WTC11 (cell line): ENCODE data around the gene ZDHHC11B. TPM values are rescaled to one million over a fixed set of nuclear protein-coding genes. Genes with fewer than 3 reads are reported as not detected.

ENCODE experiments used
- ATAC-seq: fragments of 200-7000 bp; cut with Tn5 transposase; 2 replicates; pipeline ENCODE4 v1.10.0; 2021; ENCODE audit warnings: mild to moderate bottlenecking, moderate library complexity
- CTCF ChIA-PET: fragments of 300-600 bp; sonication (Branson Sonifier 250); formaldehyde crosslinking; loops from one replicate; lab custom pipeline; 2021; ENCODE audit warnings: antibody characterized with exemption; lab: Charles Lee
- POLR2A ChIA-PET: fragments of 350-600 bp; sonication (Branson Sonifier 250); formaldehyde crosslinking; loops from one replicate; lab custom pipeline; 2021; ENCODE audit warnings: antibody characterized with exemption; lab: Charles Lee
- DNase-seq: peaks from one replicate; pipeline ENCODE4 v3.0.0; 2021; ENCODE audit warnings: low spot score
- H3K27ac Mint-ChIP-seq: 2 replicates; pipeline ENCODE4 v1.8.0; 2021; ENCODE audit warnings: mixed read lengths
- H3K27me3 Mint-ChIP-seq: 2 replicates; pipeline ENCODE4 v1.8.0; 2021; ENCODE audit warnings: low read depth, mild to moderate bottlenecking, moderate library complexity, mixed read lengths
- H3K36me3 Mint-ChIP-seq: 2 replicates; pipeline ENCODE4 v1.8.0; 2021; ENCODE audit warnings: mixed read lengths
- H3K4me1 Mint-ChIP-seq: 2 replicates; pipeline ENCODE4 v1.8.0; 2022; ENCODE audit warnings: mixed read lengths
- H3K4me3 Mint-ChIP-seq: 2 replicates; pipeline ENCODE4 v1.8.0; 2021; ENCODE audit warnings: mild to moderate bottlenecking, moderate library complexity, mixed read lengths
- H3K9me3 Mint-ChIP-seq: 2 replicates; pipeline ENCODE4 v1.8.0; 2021; ENCODE audit warnings: mixed read lengths
- ARID4B ChIP-seq: sonication (generic); formaldehyde crosslinking; IDR thresholded peaks from 2 replicates; pipeline ENCODE4 v1.8.0; 2023; ENCODE audit warnings: missing genetic modification reagents, mild to moderate bottlenecking, borderline replicate concordance
- ATF1 ChIP-seq: sonication (generic); formaldehyde crosslinking; IDR thresholded peaks from 2 replicates; pipeline ENCODE4 v1.8.1; 2023; ENCODE audit warnings: mild to moderate bottlenecking, moderate library complexity, missing genetic modification reagents
- CREM ChIP-seq: sonication (generic); formaldehyde crosslinking; IDR thresholded peaks from 2 replicates; pipeline ENCODE4 v1.8.1; 2022; ENCODE audit warnings: mild to moderate bottlenecking, missing genetic modification reagents, moderate library complexity
- ERG ChIP-seq: fragments of 250-450 bp; sonication (Bioruptor Pico); IDR thresholded peaks from 2 replicates; pipeline ENCODE4 v1.8.0; 2021; ENCODE audit warnings: mild to moderate bottlenecking
- FOXJ3 ChIP-seq: sonication (generic); formaldehyde crosslinking; IDR thresholded peaks from 2 replicates; pipeline ENCODE4 v1.9.0; 2021; ENCODE audit warnings: missing genetic modification reagents, mild to moderate bottlenecking, borderline replicate concordance
- FOXK1 ChIP-seq: sonication (generic); formaldehyde crosslinking; IDR thresholded peaks from 2 replicates; pipeline ENCODE4 v1.8.0; 2022; ENCODE audit warnings: mild to moderate bottlenecking, moderate library complexity, missing genetic modification reagents
- IRF2 ChIP-seq: sonication (generic); formaldehyde crosslinking; IDR thresholded peaks from 2 replicates; pipeline ENCODE4 v1.8.0; 2022; ENCODE audit warnings: low read depth, missing genetic modification reagents, borderline replicate concordance
- JUN ChIP-seq: sonication (generic); formaldehyde crosslinking; IDR thresholded peaks from 2 replicates; pipeline ENCODE4 v1.8.0; 2023; ENCODE audit warnings: mild to moderate bottlenecking, missing genetic modification reagents
- MAX ChIP-seq: sonication (generic); formaldehyde crosslinking; IDR thresholded peaks from 2 replicates; pipeline ENCODE4 v1.8.0; 2022; ENCODE audit warnings: mild to moderate bottlenecking, missing genetic modification reagents
- PRRX2 ChIP-seq: fragments of 250-450 bp; sonication (Bioruptor Pico); IDR thresholded peaks from 2 replicates; pipeline ENCODE4 v1.8.0; 2021; ENCODE audit warnings: mild to moderate bottlenecking
- SOX15 ChIP-seq: fragments of 250-450 bp; sonication (Bioruptor Pico); IDR thresholded peaks from 2 replicates; pipeline ENCODE4 v1.9.0; 2021; ENCODE audit warnings: mild to moderate bottlenecking
- SP1 ChIP-seq: sonication (generic); formaldehyde crosslinking; conservative IDR thresholded peaks from 2 replicates; pipeline ENCODE4 v1.8.1; 2022; ENCODE audit warnings: missing genetic modification reagents
- ZBTB21 ChIP-seq: sonication (generic); formaldehyde crosslinking; IDR thresholded peaks from 2 replicates; pipeline ENCODE4 v1.8.1; 2023; ENCODE audit warnings: mild to moderate bottlenecking, missing genetic modification reagents, borderline replicate concordance
- ZNF121 ChIP-seq: sonication (generic); formaldehyde crosslinking; IDR thresholded peaks from 2 replicates; pipeline ENCODE4 v1.8.0; 2023; ENCODE audit warnings: missing genetic modification reagents
- ZNF396 ChIP-seq: fragments of 250-450 bp; sonication (Bioruptor Pico); IDR thresholded peaks from 2 replicates; pipeline ENCODE4 v1.8.0; 2021; ENCODE audit warnings: mild to moderate bottlenecking, moderate library complexity, borderline replicate concordance
- ZNF423 ChIP-seq: fragments of 250-450 bp; sonication (Bioruptor Pico); IDR thresholded peaks from 2 replicates; pipeline ENCODE4 v2.1.2; 2022; ENCODE audit warnings: mild to moderate bottlenecking, moderate library complexity
- ZNF532 ChIP-seq: fragments of 250-450 bp; sonication (Bioruptor Pico); IDR thresholded peaks from 2 replicates; pipeline ENCODE4 v1.9.0; 2021; ENCODE audit warnings: mild to moderate bottlenecking, borderline replicate concordance
- total RNA-seq: library from RNA; stranded (reverse); gene quantifications from 3 replicates; pipeline ENCODE4 v1.2.3, GENCODE V29; 2021
- TF ChIP-seq, protein P1 (sequence below): fragments of 250-450 bp; sonication (Bioruptor Pico); conservative IDR thresholded peaks from 2 replicates; pipeline ENCODE4 v1.9.0; 2021; ENCODE audit warnings: mild to moderate bottlenecking
- TF ChIP-seq, protein P2 (sequence below): sonication (generic); formaldehyde crosslinking; IDR thresholded peaks from 2 replicates; pipeline ENCODE4 v1.8.1; 2022; ENCODE audit warnings: mild to moderate bottlenecking, moderate library complexity, missing genetic modification reagents

The ZDHHC11B gene
- total RNA-seq, 1 experiment from 2014 or later = 2.3 TPM

GRCh38 chr5:673831-674629 is 110.5 kb downstream of the ZDHHC11B start:
- H3K9me3 Mint-ChIP-seq = no peaks in the 10 kb centered on the region
- no peaks in the 10 kb centered on the region for H3K36me3 Mint-ChIP-seq
- CTCF ChIA-PET = no interaction called here
- no peak for ATAC-seq
- H3K27ac Mint-ChIP-seq = no peak overlapping the region
- DNase-seq = no peak
- peaks cover 17% of the 10 kb centered on the region for H3K27me3 Mint-ChIP-seq
- 0 out of 2 replicates have a peak, but pooled peaks cover 5% of the 10 kb centered on the region for H3K4me1 Mint-ChIP-seq
- TF ChIP-seq ARID4B (CRISPR knock-in tag) (no peak), CREM (CRISPR knock-in tag) (no peak), PRRX2 (CRISPR knock-in tag) (no peak), FOXK1 (no peak), SP1 (no peak), ZNF423 (CRISPR knock-in tag) (no peak), ZNF396 (no peak), JUN (CRISPR knock-in tag) (no peak), SOX15 (no peak), MAX (CRISPR knock-in tag) (no peak), FOXJ3 (no peak), ERG (CRISPR knock-in tag) (no peak), ZNF532 (no peak), IRF2 (CRISPR knock-in tag) (no peak), ZNF121 (CRISPR knock-in tag) (no peak), ZBTB21 (no peak), ATF1 (CRISPR knock-in tag) (no peak)
- TF ChIP-seq, protein P1, sequence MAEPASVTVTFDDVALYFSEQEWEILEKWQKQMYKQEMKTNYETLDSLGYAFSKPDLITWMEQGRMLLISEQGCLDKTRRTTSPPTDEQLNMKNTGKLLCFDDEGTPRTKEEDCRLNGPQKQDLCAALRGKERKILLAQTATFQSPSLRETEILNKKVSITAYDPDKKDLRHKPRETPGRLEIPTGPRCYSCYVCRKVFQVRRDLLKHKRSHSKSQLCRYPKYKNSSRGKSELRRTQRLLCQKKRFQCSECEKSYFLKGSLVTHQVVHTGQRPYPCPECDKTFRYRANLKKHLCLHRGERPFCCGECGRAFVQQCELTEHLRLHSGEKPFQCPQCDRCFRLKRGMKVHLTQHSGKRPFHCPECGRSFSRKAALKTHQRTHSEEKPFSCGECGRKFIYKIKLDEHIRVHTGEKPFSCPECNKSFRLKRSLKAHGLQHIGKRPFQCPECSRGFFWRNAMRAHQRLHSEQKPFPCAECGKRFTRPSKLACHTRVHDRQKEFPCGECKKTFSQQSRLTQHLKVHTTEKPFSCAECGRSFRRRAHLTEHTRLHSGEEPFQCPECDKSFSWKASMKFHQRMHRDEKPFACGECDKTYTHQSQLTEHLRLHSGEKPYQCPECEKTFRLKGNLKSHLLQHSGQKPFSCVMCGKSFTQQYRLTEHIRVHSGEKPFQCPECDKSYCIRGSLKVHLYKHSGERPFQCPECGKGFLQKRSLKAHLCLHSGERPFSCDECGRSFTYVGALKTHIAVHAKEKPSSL (CRISPR knock-in tag) = no peak
- TF ChIP-seq, protein P2, sequence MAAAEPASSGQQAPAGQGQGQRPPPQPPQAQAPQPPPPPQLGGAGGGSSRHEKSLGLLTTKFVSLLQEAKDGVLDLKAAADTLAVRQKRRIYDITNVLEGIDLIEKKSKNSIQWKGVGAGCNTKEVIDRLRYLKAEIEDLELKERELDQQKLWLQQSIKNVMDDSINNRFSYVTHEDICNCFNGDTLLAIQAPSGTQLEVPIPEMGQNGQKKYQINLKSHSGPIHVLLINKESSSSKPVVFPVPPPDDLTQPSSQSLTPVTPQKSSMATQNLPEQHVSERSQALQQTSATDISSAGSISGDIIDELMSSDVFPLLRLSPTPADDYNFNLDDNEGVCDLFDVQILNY (CRISPR knock-in tag) = no peak
- no peak overlapping the region for H3K4me3 Mint-ChIP-seq
- POLR2A ChIA-PET = interaction anchor here (1.2 kb wide), 1 partner anchor 84 kb away, joined by 7 read pairs; no protein-coding TSS in a partner anchor
